GM12865 (cell line): Measurements from ENCODE around the gene ADGRD2.

Experiments
- DNase-seq: peaks from one replicate; pipeline ENCODE4 v3.0.0; 2010; ENCODE audit warnings: low read depth
- H3K4me3 ChIP-seq: 2 replicates; pipeline ENCODE4 v1.5.1; 2011; ENCODE audit warnings: mild to moderate bottlenecking, low read depth, low read length, control low read depth
- TF ChIP-seq, protein P1 (sequence below): IDR thresholded peaks from 2 replicates; pipeline ENCODE4 v1.5.1; 2011; ENCODE audit warnings: low read length, control low read depth, low read depth, inconsistent platforms; ENCODE audit not compliant: insufficient read depth; ENCODE audit errors: missing control alignments

ADGRD2 gene, protein sequence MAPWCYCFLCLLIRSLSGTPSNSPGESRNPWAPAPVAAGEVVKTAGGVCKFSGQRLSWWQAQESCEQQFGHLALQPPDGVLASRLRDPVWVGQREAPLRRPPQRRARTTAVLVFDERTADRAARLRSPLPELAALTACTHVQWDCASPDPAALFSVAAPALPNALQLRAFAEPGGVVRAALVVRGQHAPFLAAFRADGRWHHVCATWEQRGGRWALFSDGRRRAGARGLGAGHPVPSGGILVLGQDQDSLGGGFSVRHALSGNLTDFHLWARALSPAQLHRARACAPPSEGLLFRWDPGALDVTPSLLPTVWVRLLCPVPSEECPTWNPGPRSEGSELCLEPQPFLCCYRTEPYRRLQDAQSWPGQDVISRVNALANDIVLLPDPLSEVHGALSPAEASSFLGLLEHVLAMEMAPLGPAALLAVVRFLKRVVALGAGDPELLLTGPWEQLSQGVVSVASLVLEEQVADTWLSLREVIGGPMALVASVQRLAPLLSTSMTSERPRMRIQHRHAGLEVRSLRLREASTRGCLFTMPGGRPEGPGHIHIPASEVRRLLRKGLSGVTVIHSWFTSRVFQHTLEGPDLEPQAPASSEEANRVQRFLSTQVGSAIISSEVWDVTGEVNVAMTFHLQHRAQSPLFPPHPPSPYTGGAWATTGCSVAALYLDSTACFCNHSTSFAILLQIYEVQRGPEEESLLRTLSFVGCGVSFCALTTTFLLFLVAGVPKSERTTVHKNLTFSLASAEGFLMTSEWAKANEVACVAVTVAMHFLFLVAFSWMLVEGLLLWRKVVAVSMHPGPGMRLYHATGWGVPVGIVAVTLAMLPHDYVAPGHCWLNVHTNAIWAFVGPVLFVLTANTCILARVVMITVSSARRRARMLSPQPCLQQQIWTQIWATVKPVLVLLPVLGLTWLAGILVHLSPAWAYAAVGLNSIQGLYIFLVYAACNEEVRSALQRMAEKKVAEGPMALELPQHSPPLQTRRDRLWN

DNA sequence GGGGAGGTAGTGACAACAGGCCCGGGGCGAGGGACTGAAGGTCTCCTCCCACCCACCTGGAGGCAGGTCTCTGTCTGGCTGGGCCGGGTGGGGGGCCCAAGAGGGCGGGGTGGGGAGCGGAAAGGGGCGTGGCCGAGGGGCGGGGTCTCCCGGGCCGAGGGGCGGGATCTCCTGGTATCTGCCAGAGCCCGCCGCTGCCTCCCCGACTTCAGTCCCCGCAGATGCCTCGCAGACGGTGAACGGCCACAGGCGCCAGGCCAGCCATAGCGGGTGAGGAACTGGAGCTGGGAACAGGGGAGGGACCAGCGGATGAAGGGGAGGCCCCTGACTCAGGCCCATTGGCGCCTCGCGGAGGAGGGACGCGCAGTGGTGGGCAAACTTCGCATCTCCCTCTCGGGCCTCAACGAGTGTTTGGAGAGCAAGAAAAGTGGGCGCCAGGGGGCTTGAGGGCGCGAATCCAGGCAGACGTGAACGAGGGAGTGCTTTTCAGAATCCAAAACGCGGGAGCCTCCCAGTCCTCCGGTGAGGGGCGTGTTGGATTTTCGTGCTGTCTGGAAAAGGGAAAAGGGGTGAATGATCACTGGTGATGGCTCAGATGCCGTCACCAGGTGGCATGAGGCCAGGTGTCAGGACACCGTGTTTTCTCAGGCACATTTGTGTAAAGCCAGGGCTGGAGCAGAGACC, at the start of gene ADGRD2:
Gene ADGRD2, plus strand, starts transcription at position 211 of the 684 bp plus-strand sequence. CDS start 1,216 bp downstream, outside the sequence.
- TF ChIP-seq, protein P1, sequence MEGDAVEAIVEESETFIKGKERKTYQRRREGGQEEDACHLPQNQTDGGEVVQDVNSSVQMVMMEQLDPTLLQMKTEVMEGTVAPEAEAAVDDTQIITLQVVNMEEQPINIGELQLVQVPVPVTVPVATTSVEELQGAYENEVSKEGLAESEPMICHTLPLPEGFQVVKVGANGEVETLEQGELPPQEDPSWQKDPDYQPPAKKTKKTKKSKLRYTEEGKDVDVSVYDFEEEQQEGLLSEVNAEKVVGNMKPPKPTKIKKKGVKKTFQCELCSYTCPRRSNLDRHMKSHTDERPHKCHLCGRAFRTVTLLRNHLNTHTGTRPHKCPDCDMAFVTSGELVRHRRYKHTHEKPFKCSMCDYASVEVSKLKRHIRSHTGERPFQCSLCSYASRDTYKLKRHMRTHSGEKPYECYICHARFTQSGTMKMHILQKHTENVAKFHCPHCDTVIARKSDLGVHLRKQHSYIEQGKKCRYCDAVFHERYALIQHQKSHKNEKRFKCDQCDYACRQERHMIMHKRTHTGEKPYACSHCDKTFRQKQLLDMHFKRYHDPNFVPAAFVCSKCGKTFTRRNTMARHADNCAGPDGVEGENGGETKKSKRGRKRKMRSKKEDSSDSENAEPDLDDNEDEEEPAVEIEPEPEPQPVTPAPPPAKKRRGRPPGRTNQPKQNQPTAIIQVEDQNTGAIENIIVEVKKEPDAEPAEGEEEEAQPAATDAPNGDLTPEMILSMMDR = no peak
- no peak within 1 kb of the TSS for H3K4me3 ChIP-seq
- DNase-seq = no peak

DNA sequence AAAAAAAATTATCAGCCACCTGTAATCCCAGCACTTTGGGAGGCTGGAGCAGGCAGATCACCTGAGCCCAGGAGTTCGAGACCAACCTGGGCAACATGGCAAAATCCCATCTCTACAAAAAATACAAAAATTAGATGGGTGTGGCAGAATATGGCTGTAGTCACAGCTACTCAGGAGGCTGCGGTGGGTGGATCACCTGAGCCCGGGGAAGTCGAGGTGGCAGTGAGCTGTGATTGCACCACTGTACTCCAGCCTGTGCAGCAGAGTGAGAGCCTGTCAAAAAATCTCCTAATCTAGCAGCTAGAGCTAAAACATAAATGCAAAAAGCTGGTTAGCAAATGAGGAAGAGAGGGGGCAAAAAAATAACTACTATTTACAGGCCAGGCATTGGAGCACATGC, 47.0 kb upstream of the ADGRD2 start:
- DNase-seq = no peak
- TF ChIP-seq, protein P1 = no peak
- no peak overlapping the region for H3K4me3 ChIP-seq

DNA sequence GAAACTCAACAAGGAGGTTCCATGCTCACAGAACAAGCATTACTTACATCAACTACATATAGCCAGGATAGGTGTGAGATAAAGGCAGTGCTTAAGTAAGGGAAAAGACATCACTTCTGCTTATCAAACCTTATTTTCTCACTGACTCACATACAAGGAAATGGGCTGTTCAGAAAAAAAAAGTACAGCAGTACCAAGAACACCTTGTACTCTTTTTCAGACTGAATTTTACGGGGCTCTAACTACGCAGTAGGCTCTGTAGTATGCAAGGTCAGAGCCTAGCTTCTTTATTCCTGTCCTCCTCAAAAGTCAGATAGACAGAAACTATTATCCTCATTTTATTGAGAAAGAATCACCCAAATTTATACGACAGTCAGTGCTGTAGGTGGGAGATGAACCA, 40.8 kb upstream of the ADGRD2 start:
- no peak for DNase-seq
- TF ChIP-seq, protein P1 = no peak
- no peak overlapping the region for H3K4me3 ChIP-seq

DNA sequence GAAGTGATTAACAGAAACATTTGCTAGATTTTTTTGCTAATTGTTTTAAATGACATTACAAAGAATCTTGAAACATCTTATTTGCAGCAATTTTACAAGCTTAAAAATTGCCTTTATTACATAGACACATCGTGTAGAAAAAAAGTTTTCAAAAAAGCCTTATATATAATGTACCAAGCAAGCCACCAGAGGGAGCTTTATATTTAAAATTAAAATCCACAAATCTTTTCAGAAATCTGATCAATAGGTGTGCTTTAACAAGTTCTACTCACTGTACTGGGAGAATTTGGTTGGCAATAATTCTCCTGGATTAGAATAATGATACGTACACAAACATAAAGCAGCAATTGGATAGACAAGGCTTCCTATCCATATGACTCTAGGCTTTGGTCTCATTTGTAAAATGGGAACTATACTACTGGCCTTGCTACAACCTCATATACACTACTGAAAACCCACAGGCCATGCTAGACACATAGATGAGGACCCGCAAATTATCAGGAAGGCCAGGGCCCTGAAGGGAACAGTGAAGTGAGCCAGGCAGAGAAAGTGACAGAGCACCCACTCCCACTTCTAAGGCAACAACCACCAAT, 39.8 kb upstream of the ADGRD2 start:
- TF ChIP-seq, protein P1 = no peak
- DNase-seq = no peak
- no peak overlapping the region for H3K4me3 ChIP-seq

DNA sequence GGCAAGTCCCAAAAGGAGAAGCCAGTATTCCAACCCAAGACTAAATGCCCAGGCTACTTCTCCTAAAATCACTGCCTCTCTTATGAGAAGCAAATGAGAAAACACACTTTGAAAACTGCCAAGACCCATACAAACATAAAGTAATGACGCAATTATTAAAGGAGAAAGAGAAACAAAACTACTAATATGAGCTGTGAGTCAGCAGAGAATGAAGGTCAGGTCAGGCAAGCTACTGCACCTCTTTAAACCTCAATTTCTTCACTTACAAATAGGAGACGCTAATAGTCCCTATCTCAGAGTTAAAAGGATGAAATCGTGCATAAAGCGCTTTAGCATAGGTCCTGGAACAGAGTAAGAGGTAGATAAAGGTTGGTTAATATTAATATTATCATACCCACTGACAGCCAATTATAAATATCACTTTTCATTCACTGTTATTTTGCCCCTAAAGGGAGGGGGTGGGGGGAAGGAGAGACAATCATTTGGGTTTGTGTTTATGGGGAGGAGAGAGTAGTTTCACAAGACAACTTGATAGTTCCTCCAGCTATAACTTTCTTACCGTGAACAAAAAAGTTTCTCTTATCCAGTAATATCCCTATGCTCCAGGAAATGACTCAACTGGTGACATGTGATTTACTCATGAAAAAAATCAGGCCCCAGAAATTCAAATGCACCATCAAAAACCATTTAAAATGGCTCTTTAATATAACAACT, 38.6 kb upstream of the ADGRD2 start:
- no peak overlapping the region for H3K4me3 ChIP-seq
- DNase-seq = no peak
- TF ChIP-seq, protein P1 = no peak

DNA sequence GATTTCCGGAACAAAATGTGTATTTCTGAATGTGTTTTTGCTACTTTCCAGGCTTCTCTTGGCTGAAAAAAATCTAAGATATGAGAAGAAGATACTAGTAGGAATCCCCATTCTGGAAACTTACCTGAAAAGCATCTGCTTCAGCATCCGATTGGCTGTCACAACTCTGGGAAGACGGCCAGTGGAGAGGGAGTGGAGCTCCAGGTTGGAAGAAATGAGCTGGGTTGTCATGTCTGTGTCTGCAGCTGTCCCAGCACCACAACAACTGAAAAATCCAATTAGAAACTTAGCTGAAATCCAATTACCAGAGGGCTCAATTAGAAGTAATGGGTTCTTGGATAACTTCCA, 38.0 kb upstream of the ADGRD2 start:
- TF ChIP-seq, protein P1 = no peak
- no peak for DNase-seq
- no peak overlapping the region for H3K4me3 ChIP-seq
